GM12891 (cell line): Measurements from ENCODE around the gene GPAT3.

Experiments
- POLR2A ChIP-seq: IDR thresholded peaks from 2 replicates; pipeline ENCODE4 v1.6.1; 2011; ENCODE audit warnings: low read depth, low read length, control low read depth
- POLR2AphosphoS5 ChIP-seq: IDR thresholded peaks from 2 replicates; pipeline ENCODE4 v1.6.1; 2011; ENCODE audit warnings: low read depth, low read length, control low read depth
- TAF1 ChIP-seq: IDR thresholded peaks from 2 replicates; pipeline ENCODE4 v1.6.1; 2011; ENCODE audit warnings: low read depth, low read length, control low read depth

- no peak for TF ChIP-seq POLR2AphosphoS5
- no peak for TF ChIP-seq TAF1
- TF ChIP-seq POLR2A: no peak
Observed at GRCh38 chr4:83572848-83573247, 36.9 kb downstream of the GPAT3 start.
